CD14-positive monocyte (primary cell): ENCODE results near the gene G6PC1. TPM values are rescaled to one million over a fixed set of nuclear protein-coding genes. Genes with fewer than 3 reads are reported as not detected.

ENCODE experiments used
- DNase-seq, 3 donors: peaks; one replicate each; pipeline ENCODE4 v3.0.0-alpha.2; 2011 to 2022
- H2AFZ ChIP-seq: 2 replicates; pipeline ENCODE4 v1.6.0; 2012; ENCODE audit warnings: mild to moderate bottlenecking, low read depth, low read length, inconsistent platforms; ENCODE audit not compliant: insufficient read depth, poor library complexity, severe bottlenecking
- H3K27ac ChIP-seq, 2 donors: 1 replicate in 1 of 2; 2 replicates in 1 of 2; pipeline ENCODE4 v1.5.1; 2012 to 2013; ENCODE audit warnings: low read length in 2 of 2, control low read depth in 1 of 2, inconsistent platforms in 1 of 2, low read depth in 1 of 2, mild to moderate bottlenecking in 1 of 2
- H3K27me3 ChIP-seq, 2 donors: one replicate each; pipeline versions ENCODE4 v1.6.0 to v1.6.1; 2011 to 2013; ENCODE audit warnings: low read length in 2 of 2; ENCODE audit not compliant: control insufficient read depth in 2 of 2, insufficient read depth in 2 of 2
- H3K36me3 ChIP-seq, 2 donors: replicated peaks in 1 of 2; 1 replicate in 1 of 2; 2 replicates in 1 of 2; pipeline versions ENCODE4 v1.5.1 to v1.6.1; 2012 to 2013; ENCODE audit warnings: low read length in 2 of 2, control low read depth in 1 of 2, inconsistent platforms in 1 of 2, mild to moderate bottlenecking in 1 of 2; ENCODE audit not compliant: insufficient read depth in 2 of 2, control insufficient read depth in 1 of 2
- H3K4me1 ChIP-seq, 2 donors: 1 replicate in 1 of 2; 2 replicates in 1 of 2; pipeline versions ENCODE4 v1.5.1 to v1.6.1; 2012 to 2013; ENCODE audit warnings: low read length in 2 of 2, control low read depth in 1 of 2, inconsistent platforms in 1 of 2, mild to moderate bottlenecking in 1 of 2, moderate library complexity in 1 of 2; ENCODE audit not compliant: insufficient read depth in 2 of 2, control insufficient read depth in 1 of 2
- H3K4me2 ChIP-seq: replicated peaks from 2 replicates; pipeline ENCODE3; 2012; ENCODE audit warnings: low read length, moderate library complexity, mild to moderate bottlenecking; ENCODE audit not compliant: poor library complexity, severe bottlenecking; ENCODE audit errors: extremely low read depth
- H3K4me3 ChIP-seq, 3 experiments: fragments of 200-600 bp in 1 of 3; sonication (generic) in 1 of 3; replicated peaks in 1 of 3; 1 replicate in 2 of 3; 2 replicates in 1 of 3; pipeline ENCODE4 v1.5.1; 2011 to 2013; ENCODE audit warnings: low read length in 3 of 3, mild to moderate bottlenecking in 3 of 3, control low read depth in 2 of 3, low read depth in 2 of 3, inconsistent platforms in 1 of 3, moderate library complexity in 1 of 3
- H3K79me2 ChIP-seq: 2 replicates; pipeline ENCODE4 v1.6.0; 2012; ENCODE audit warnings: mild to moderate bottlenecking, control low read depth, inconsistent platforms, low read length, moderate library complexity; ENCODE audit not compliant: insufficient read depth
- H3K9ac ChIP-seq: 2 replicates; pipeline ENCODE4 v1.6.0; 2017; ENCODE audit warnings: low read length, mild to moderate bottlenecking; ENCODE audit not compliant: insufficient read depth, poor library complexity, severe bottlenecking
- H3K9me3 ChIP-seq, 2 donors: replicated peaks in 1 of 2; 1 replicate in 1 of 2; 2 replicates in 1 of 2; pipeline versions ENCODE4 v1.5.1 to v1.6.1; 2012 to 2013; ENCODE audit warnings: low read length in 2 of 2, control low read depth in 1 of 2; ENCODE audit not compliant: control insufficient read depth in 1 of 2, insufficient read depth in 1 of 2
- H4K20me1 ChIP-seq: 2 replicates; pipeline ENCODE4 v1.6.0; 2012; ENCODE audit warnings: mild to moderate bottlenecking, low read length, control low read depth, moderate library complexity; ENCODE audit not compliant: insufficient read depth
- H3K27ac Mint-ChIP-seq, 7 donors: one replicate each; pipeline ENCODE4 v1.8.0; 2020; ENCODE audit warnings: mild to moderate bottlenecking in 7 of 7, mixed read lengths in 7 of 7, moderate library complexity in 6 of 7, inconsistent platforms in 2 of 7
- H3K27me3 Mint-ChIP-seq, 3 donors: one replicate each; pipeline ENCODE4 v1.8.0; 2021 to 2022; ENCODE audit warnings: low read depth in 3 of 3, mild to moderate bottlenecking in 3 of 3, mixed read lengths in 3 of 3, moderate library complexity in 3 of 3, inconsistent platforms in 1 of 3
- H3K36me3 Mint-ChIP-seq, 2 donors: one replicate each; pipeline ENCODE4 v1.8.0; 2020; ENCODE audit warnings: mixed read lengths in 2 of 2, inconsistent platforms in 1 of 2, mild to moderate bottlenecking in 1 of 2
- H3K4me1 Mint-ChIP-seq: one replicate; pipeline ENCODE4 v1.8.0; 2020; ENCODE audit warnings: mild to moderate bottlenecking, mixed read lengths
- H3K4me3 Mint-ChIP-seq, 2 donors: one replicate each; pipeline ENCODE4 v1.8.0; 2020; ENCODE audit warnings: mild to moderate bottlenecking in 2 of 2, mixed read lengths in 2 of 2, moderate library complexity in 1 of 2
- H3K9me3 Mint-ChIP-seq, 7 donors: one replicate each; pipeline ENCODE4 v1.8.0; 2020 to 2022; ENCODE audit warnings: mixed read lengths in 7 of 7, mild to moderate bottlenecking in 6 of 7, moderate library complexity in 6 of 7, inconsistent platforms in 2 of 7
- WGBS: methylation state at CpG from one replicate; pipeline ENCODE4 v1.1.5; 2013; ENCODE audit warnings: missing lambda C conversion rate; ENCODE audit not compliant: insufficient coverage; 5-methylcytosine and 5-hydroxymethylcytosine counted together
- intact Hi-C, 2 donors: fragments of 100-400 bp; cut with micrococcal nuclease; formaldehyde crosslinking; loops; one replicate each; pipeline versions ENCODE4 v1.15.0 to v1.15.1; 2023
- polyA plus RNA-seq, 3 donors: library from polyadenylated mRNA; depleted of rRNA in 1 of 3; unstranded in 2 of 3; stranded (reverse) in 1 of 3; fragments of 300-500 nt in 2 of 3; fragments of >200 nt in 1 of 3; fragmentation: Illumina TruSeq in 2 of 3; gene quantifications; 1 replicate in 2 of 3; 2 replicates in 1 of 3; pipeline ENCODE4 v1.2.3, GENCODE V29; 2012 to 2021
- TF ChIP-seq, protein P1 (sequence below): fragments of 200-600 bp; IDR thresholded peaks from one replicate; pipeline ENCODE4 v1.8.0; 2022; ENCODE audit warnings: antibody characterized with exemption, mild to moderate bottlenecking

Gene G6PC1
- polyA plus RNA-seq, 3 donors = not detected

- Histone ChIP-seq H2AFZ (no peak overlapping the region), H3K4me1 (peaks cover 31 to 40% of the 10 kb centered on the region in 2 donors), H3K27me3 (no peaks in the 10 kb centered on the region), H3K4me3 (peak overlapping the region in 1 of 3 experiments; percentile 52), H3K4me2 (peak overlapping the region; percentile 64), H3K36me3 (no peaks in the 10 kb centered on the region), H3K79me2 (no peaks in the 10 kb centered on the region), H4K20me1 (no peaks in the 10 kb centered on the region), H3K9me3 (no peaks in the 10 kb centered on the region), H3K9ac (peak overlapping the region; percentile 6), H3K27ac (peak overlapping the region; percentile 5 to 64)
- DNase-seq = peak; percentile 48 to 62 (median 52)
- TF ChIP-seq, protein P1, sequence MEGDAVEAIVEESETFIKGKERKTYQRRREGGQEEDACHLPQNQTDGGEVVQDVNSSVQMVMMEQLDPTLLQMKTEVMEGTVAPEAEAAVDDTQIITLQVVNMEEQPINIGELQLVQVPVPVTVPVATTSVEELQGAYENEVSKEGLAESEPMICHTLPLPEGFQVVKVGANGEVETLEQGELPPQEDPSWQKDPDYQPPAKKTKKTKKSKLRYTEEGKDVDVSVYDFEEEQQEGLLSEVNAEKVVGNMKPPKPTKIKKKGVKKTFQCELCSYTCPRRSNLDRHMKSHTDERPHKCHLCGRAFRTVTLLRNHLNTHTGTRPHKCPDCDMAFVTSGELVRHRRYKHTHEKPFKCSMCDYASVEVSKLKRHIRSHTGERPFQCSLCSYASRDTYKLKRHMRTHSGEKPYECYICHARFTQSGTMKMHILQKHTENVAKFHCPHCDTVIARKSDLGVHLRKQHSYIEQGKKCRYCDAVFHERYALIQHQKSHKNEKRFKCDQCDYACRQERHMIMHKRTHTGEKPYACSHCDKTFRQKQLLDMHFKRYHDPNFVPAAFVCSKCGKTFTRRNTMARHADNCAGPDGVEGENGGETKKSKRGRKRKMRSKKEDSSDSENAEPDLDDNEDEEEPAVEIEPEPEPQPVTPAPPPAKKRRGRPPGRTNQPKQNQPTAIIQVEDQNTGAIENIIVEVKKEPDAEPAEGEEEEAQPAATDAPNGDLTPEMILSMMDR = no peak
- H3K9me3 Mint-ChIP-seq = peaks cover 0 to 2% (median 0%) of the 10 kb centered on the region in 7 donors
- 68% methylated on average over 9 of the region's 15 CpGs for WGBS
- intact Hi-C loops = no loop called here
- H3K27ac Mint-ChIP-seq = peak overlapping the region; percentile 63 to 91 (median 83)
- H3K27me3 Mint-ChIP-seq = peaks cover 0 to 6% (median 0%) of the 10 kb centered on the region in 3 donors
- peak overlapping the region; percentile 24 to 81 for H3K4me3 Mint-ChIP-seq
- no peaks in the 10 kb centered on the region for H3K36me3 Mint-ChIP-seq
- H3K4me1 Mint-ChIP-seq = peaks cover 40% of the 10 kb centered on the region
Measured at GRCh38 chr17:42886283-42887176, 14.1 kb upstream of the G6PC1 start.

DNA sequence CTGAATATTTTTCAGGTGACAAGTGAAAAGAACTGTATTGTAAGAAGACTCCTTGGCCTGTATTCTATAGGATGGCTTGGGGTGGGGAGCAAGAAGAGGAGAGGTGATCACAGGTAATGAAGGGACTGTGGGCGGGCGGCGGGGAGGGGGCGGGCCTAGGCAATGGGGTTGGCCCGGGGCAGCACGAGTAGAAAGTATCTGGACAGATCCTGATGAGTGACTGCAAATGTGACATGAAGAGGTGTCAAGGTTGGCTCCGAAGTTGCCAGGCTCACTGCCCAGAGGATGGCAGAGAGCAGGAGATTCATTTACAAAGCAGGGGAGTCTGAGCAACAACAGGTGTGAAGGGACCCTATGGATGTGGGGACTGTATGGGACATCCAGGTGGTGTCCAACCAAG, 10.8 kb upstream of the G6PC1 start:
- no peak overlapping the region for H3K27ac Mint-ChIP-seq
- Histone ChIP-seq H3K36me3 (no peaks in the 10 kb centered on the region), H2AFZ (no peak overlapping the region), H4K20me1 (no peaks in the 10 kb centered on the region), H3K27ac (no peak overlapping the region), H3K9me3 (no peaks in the 10 kb centered on the region), H3K4me3 (no peak overlapping the region), H3K4me1 (peaks cover 62 to 69% of the 10 kb centered on the region in 2 donors), H3K9ac (no peak overlapping the region), H3K27me3 (no peaks in the 10 kb centered on the region), H3K79me2 (no peaks in the 10 kb centered on the region), H3K4me2 (no peak overlapping the region)
- H3K4me3 Mint-ChIP-seq = no peak overlapping the region
- H3K9me3 Mint-ChIP-seq = peaks cover 0 to 2% (median 0%) of the 10 kb centered on the region in 7 donors
- 100% methylated on average over 7 of the region's 7 CpGs for WGBS
- H3K36me3 Mint-ChIP-seq = no peaks in the 10 kb centered on the region
- intact Hi-C loops = no loop called here
- no peak for DNase-seq
- TF ChIP-seq, protein P1 = no peak
- peaks cover 68% of the 10 kb centered on the region for H3K4me1 Mint-ChIP-seq
- H3K27me3 Mint-ChIP-seq = peaks cover 0 to 2% (median 0%) of the 10 kb centered on the region in 3 donors
